ENCODE data around the gene TSC1. TPM values are rescaled to one million over a fixed set of nuclear protein-coding genes. Genes with fewer than 3 reads are reported as not detected.

TSC1 gene
- total RNA-seq, 1 donor from 2014 or later: 50.9 TPM

GRCh38 chr9:132864277-132864676 lies 80.1 kb downstream of the TSC1 start:
- Mint-ChIP-seq H3K9me3 (no peaks in the 10 kb centered on the region), H3K4me3 (no peak overlapping the region), H3K4me1 (peaks cover 4% of the 10 kb centered on the region), H3K36me3 (ENCODE audit: low read depth) (no peaks in the 10 kb centered on the region), H3K27me3 (ENCODE audit: low read depth) (no peaks in the 10 kb centered on the region), H3K27ac (ENCODE audit: unreplicated experiment) (no peak overlapping the region)
- no peak for DNase-seq (ENCODE audit: low read depth, low spot score)
- no peak for TF ChIP-seq CTCF (conservative IDR thresholded peaks at IDR 0.05)

- peaks cover 4% of the 10 kb centered on the region for H3K4me1 Mint-ChIP-seq
- no peak for DNase-seq (ENCODE audit: low read depth, low spot score)
- H3K36me3 Mint-ChIP-seq (ENCODE audit: low read depth): no peaks in the 10 kb centered on the region
- no peaks in the 10 kb centered on the region for H3K27me3 Mint-ChIP-seq (ENCODE audit: low read depth)
- H3K9me3 Mint-ChIP-seq: no peaks in the 10 kb centered on the region
- TF ChIP-seq CTCF (conservative IDR thresholded peaks at IDR 0.05): no peak
- H3K4me3 Mint-ChIP-seq: no peak overlapping the region
- no peak overlapping the region for H3K27ac Mint-ChIP-seq (ENCODE audit: unreplicated experiment)
Measured at GRCh38 chr9:132863096-132863495, 81.3 kb downstream of the TSC1 start.

- peaks cover 4% of the 10 kb centered on the region for H3K4me1 Mint-ChIP-seq
- H3K9me3 Mint-ChIP-seq: no peaks in the 10 kb centered on the region
- no peaks in the 10 kb centered on the region for H3K27me3 Mint-ChIP-seq (ENCODE audit: low read depth)
- no peaks in the 10 kb centered on the region for H3K36me3 Mint-ChIP-seq (ENCODE audit: low read depth)
- no peak overlapping the region for H3K27ac Mint-ChIP-seq (ENCODE audit: unreplicated experiment)
- DNase-seq (ENCODE audit: low read depth, low spot score): no peak
- no peak for TF ChIP-seq CTCF (conservative IDR thresholded peaks at IDR 0.05)
- no peak overlapping the region for H3K4me3 Mint-ChIP-seq
Measured at GRCh38 chr9:132862533-132862932, 81.9 kb downstream of the TSC1 start.

- Mint-ChIP-seq H3K9me3 (no peaks in the 10 kb centered on the region), H3K27ac (ENCODE audit: unreplicated experiment) (peak overlapping the region; percentile 83), H3K4me3 (no peak overlapping the region), H3K4me1 (peaks cover 4% of the 10 kb centered on the region), H3K27me3 (ENCODE audit: low read depth) (no peaks in the 10 kb centered on the region), H3K36me3 (ENCODE audit: low read depth) (no peaks in the 10 kb centered on the region)
- no peak for DNase-seq (ENCODE audit: low read depth, low spot score)
- no peak for TF ChIP-seq CTCF (conservative IDR thresholded peaks at IDR 0.05)
Measured at GRCh38 chr9:132861666-132862065, 82.8 kb downstream of the TSC1 start.

- no peak for TF ChIP-seq CTCF (conservative IDR thresholded peaks at IDR 0.05)
- H3K4me1 Mint-ChIP-seq: peaks cover 4% of the 10 kb centered on the region
- no peaks in the 10 kb centered on the region for H3K27me3 Mint-ChIP-seq (ENCODE audit: low read depth)
- H3K4me3 Mint-ChIP-seq: no peak overlapping the region
- DNase-seq (ENCODE audit: low read depth, low spot score): no peak
- no peaks in the 10 kb centered on the region for H3K36me3 Mint-ChIP-seq (ENCODE audit: low read depth)
- no peaks in the 10 kb centered on the region for H3K9me3 Mint-ChIP-seq
- no peak overlapping the region for H3K27ac Mint-ChIP-seq (ENCODE audit: unreplicated experiment)
Measured at GRCh38 chr9:132858751-132859150, 85.7 kb downstream of the TSC1 start.

Data from neural crest cell (in vitro differentiated cells).